Measurements from ENCODE around the gene RFLNA.
"Not testable (repeated sequence)": the region's sequence is repeated elsewhere in the genome, so short reads cannot be mapped to it uniquely, and the experiment has no call there.

RFLNA gene

DNA sequence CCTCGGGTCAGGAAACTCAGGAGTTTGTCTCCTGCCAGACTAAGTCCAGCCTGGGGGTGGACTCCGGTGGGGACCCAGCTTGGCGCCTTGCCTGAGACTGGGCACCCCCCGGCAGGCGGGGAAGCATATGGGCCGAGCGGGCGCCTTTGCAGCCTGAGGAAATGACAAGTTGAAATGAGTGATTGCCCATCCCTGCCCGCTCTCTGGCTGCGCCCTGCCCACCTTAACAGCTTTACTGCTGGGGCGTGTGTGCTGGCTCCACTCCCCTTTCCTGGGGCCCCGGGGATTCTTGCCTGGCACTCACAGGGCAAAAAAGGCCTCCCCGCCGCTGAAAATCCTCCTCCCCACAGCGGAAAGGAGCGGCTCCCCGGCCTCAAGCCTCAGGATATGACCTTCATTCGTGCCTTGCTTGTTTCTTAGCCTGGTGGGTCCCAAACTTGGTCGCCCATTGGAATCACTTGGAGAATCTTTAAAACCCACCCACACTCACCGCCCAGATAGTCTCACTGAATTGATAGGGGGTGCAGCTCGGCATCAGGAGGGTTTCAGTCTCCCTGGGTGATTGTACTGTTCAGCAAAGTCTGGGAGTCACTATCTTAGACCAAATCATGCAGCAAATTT is 1.5 kb downstream of the RFLNA start:
- H3K36me3 Mint-ChIP-seq, result no peaks in the 10 kb centered on the region
- no peaks in the 10 kb centered on the region for H3K9me3 Mint-ChIP-seq
- H3K4me1 Mint-ChIP-seq, result no peaks in the 10 kb centered on the region
- no peak overlapping the region for H3K27ac Mint-ChIP-seq
- no peak overlapping the region for H3K4me3 Mint-ChIP-seq
- peaks cover 19% of the 10 kb centered on the region for H3K27me3 Mint-ChIP-seq

- no peak overlapping the region for H3K27ac Mint-ChIP-seq
- no peaks in the 10 kb centered on the region for H3K9me3 Mint-ChIP-seq
- H3K27me3 Mint-ChIP-seq, result peaks cover 19% of the 10 kb centered on the region
- no peak overlapping the region for H3K4me3 Mint-ChIP-seq
- H3K36me3 Mint-ChIP-seq, result no peaks in the 10 kb centered on the region
- H3K4me1 Mint-ChIP-seq, result no peaks in the 10 kb centered on the region
Observed at GRCh38 chr12:124296916-124297351, 2.0 kb downstream of the RFLNA start.

DNA sequence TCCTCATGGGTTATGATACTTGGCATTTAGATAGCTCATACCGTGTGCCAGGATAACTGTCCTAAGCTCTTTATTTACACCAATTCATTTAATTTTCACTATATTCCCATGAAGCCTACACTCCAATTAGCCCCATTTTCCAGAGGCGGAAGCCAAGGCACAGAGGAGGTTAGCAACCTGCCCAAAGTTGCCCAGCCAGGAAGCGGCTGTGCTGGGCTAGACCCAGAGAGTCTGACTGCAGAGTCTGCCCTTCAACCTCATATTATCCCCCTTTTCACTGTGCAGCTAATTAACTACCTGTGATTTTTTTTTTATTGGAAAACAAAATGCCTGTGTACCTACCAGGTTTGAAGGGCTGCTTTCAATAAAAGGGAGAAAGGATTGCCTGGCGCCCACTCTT is 2.5 kb downstream of the RFLNA start:
- no peaks in the 10 kb centered on the region for H3K9me3 Mint-ChIP-seq
- H3K4me1 Mint-ChIP-seq, result no peaks in the 10 kb centered on the region
- peaks cover 19% of the 10 kb centered on the region for H3K27me3 Mint-ChIP-seq
- no peak overlapping the region for H3K4me3 Mint-ChIP-seq
- H3K36me3 Mint-ChIP-seq, result no peaks in the 10 kb centered on the region
- no peak overlapping the region for H3K27ac Mint-ChIP-seq

- no peaks in the 10 kb centered on the region for H3K4me1 Mint-ChIP-seq
- no peak overlapping the region for H3K4me3 Mint-ChIP-seq
- H3K27me3 Mint-ChIP-seq, result peaks cover 19% of the 10 kb centered on the region
Observed at GRCh38 chr12:124297856-124298255, 3.0 kb downstream of the RFLNA start.

GRCh38 chr12:124298685-124299410 is 4.0 kb downstream of the RFLNA start:
- H3K36me3 Mint-ChIP-seq, result no peaks in the 10 kb centered on the region
- no peaks in the 10 kb centered on the region for H3K9me3 Mint-ChIP-seq
- H3K4me1 Mint-ChIP-seq, result no peaks in the 10 kb centered on the region
- H3K4me3 Mint-ChIP-seq, result no peak overlapping the region
- no peak overlapping the region for H3K27ac Mint-ChIP-seq
- peaks cover 17% of the 10 kb centered on the region for H3K27me3 Mint-ChIP-seq

More at GRCh38 chr12:124297856-124298255, 3.0 kb downstream of the RFLNA start:
- no peaks in the 10 kb centered on the region for H3K36me3 Mint-ChIP-seq
- no peaks in the 10 kb centered on the region for H3K9me3 Mint-ChIP-seq
- H3K27ac Mint-ChIP-seq, result no peak overlapping the region

- H3K9me3 Mint-ChIP-seq, result no peaks in the 10 kb centered on the region
- no peaks in the 10 kb centered on the region for H3K4me1 Mint-ChIP-seq
- no peak overlapping the region for H3K4me3 Mint-ChIP-seq
- H3K36me3 Mint-ChIP-seq, result no peaks in the 10 kb centered on the region
- peaks cover 11% of the 10 kb centered on the region for H3K27me3 Mint-ChIP-seq
- H3K27ac Mint-ChIP-seq, result no peak overlapping the region
Observed at GRCh38 chr12:124299628-124300388, 4.9 kb downstream of the RFLNA start.

GRCh38 chr12:124300657-124301056 is 5.8 kb downstream of the RFLNA start:
- H3K36me3 Mint-ChIP-seq, H3K4me3 Mint-ChIP-seq, H3K27ac Mint-ChIP-seq, H3K9me3 Mint-ChIP-seq, H3K4me1 Mint-ChIP-seq: not testable (repeated sequence)
- peaks cover 11% of the 10 kb centered on the region for H3K27me3 Mint-ChIP-seq

- H3K27ac Mint-ChIP-seq, result no peak overlapping the region
- peaks cover 10% of the 10 kb centered on the region for H3K27me3 Mint-ChIP-seq
- no peaks in the 10 kb centered on the region for H3K4me1 Mint-ChIP-seq
- H3K4me3 Mint-ChIP-seq, result no peak overlapping the region
- H3K9me3 Mint-ChIP-seq, result no peaks in the 10 kb centered on the region
- no peaks in the 10 kb centered on the region for H3K36me3 Mint-ChIP-seq
Observed at GRCh38 chr12:124301084-124301654, 6.3 kb downstream of the RFLNA start.

GRCh38 chr12:124302241-124302806 is 7.4 kb downstream of the RFLNA start:
- Mint-ChIP-seq H3K36me3 (no peaks in the 10 kb centered on the region), H3K4me3 (no peak overlapping the region), H3K27me3 (peaks cover 3% of the 10 kb centered on the region), H3K27ac (no peak overlapping the region), H3K4me1 (no peaks in the 10 kb centered on the region), H3K9me3 (no peaks in the 10 kb centered on the region)

- no peaks in the 10 kb centered on the region for H3K9me3 Mint-ChIP-seq
- H3K4me3 Mint-ChIP-seq, result no peak overlapping the region
- H3K36me3 Mint-ChIP-seq, result no peaks in the 10 kb centered on the region
- no peaks in the 10 kb centered on the region for H3K27me3 Mint-ChIP-seq
- no peaks in the 10 kb centered on the region for H3K4me1 Mint-ChIP-seq
- no peak overlapping the region for H3K27ac Mint-ChIP-seq
Observed at GRCh38 chr12:124302807-124303578, 8.1 kb downstream of the RFLNA start.

GRCh38 chr12:124303579-124304313 is 8.9 kb downstream of the RFLNA start:
- Mint-ChIP-seq H3K36me3 (no peaks in the 10 kb centered on the region), H3K4me1 (no peaks in the 10 kb centered on the region), H3K9me3 (no peaks in the 10 kb centered on the region), H3K4me3 (no peak overlapping the region), H3K27me3 (no peaks in the 10 kb centered on the region), H3K27ac (no peak overlapping the region)

- H3K4me1 Mint-ChIP-seq, result no peaks in the 10 kb centered on the region
- H3K4me3 Mint-ChIP-seq, result no peak overlapping the region
- no peak overlapping the region for H3K27ac Mint-ChIP-seq
- no peaks in the 10 kb centered on the region for H3K27me3 Mint-ChIP-seq
- H3K36me3 Mint-ChIP-seq, result no peaks in the 10 kb centered on the region
- H3K9me3 Mint-ChIP-seq, result no peaks in the 10 kb centered on the region
Observed at GRCh38 chr12:124304314-124304790, 9.5 kb downstream of the RFLNA start.

DNA sequence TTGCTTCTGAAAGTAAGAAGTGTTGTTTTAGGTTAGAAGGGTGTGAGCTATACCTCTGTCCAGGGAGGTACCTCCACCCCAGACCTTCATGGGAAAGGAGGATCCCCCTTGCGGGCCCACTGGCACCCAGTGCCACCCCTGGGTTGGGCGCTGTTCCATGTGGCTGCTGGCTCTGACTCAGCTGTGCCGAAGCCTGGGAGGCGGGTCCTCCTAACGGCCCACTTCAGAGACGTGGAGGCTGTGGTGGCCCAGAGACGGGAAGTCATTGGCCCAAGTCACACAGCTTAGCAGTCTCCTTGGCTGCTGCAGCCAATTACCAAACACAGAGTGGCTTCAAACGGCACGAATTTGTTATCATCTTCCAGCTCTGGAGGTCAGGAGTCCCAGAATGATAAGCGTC is 10.2 kb downstream of the RFLNA start:
- Mint-ChIP-seq H3K27ac (no peak overlapping the region), H3K36me3 (no peaks in the 10 kb centered on the region), H3K4me3 (no peak overlapping the region), H3K9me3 (no peaks in the 10 kb centered on the region), H3K27me3 (no peaks in the 10 kb centered on the region), H3K4me1 (no peaks in the 10 kb centered on the region)

Data from activated naive CD4-positive, alpha-beta T cell treated with anti-CD3 and anti-CD28 coated beads, Interleukin-2, amount 50 U/mL, for 24 hours (primary cell).